GM12864 (cell line): ENCODE measurements around the gene EPOP.
A peak's percentile ranks its signal among the peaks of the same experiment; 100 is the strongest.
"Not testable (repeated sequence)": the region's sequence is repeated elsewhere in the genome, so short reads cannot be mapped to it uniquely, and the experiment has no call there.

Experiments used
- DNase-seq: peaks from one replicate; pipeline ENCODE4 v3.0.0-alpha.2; 2011; ENCODE audit warnings: low read depth
- H3K4me3 ChIP-seq: 2 replicates; pipeline ENCODE4 v1.5.1; 2011; ENCODE audit warnings: mild to moderate bottlenecking, low read depth, low read length, control low read depth
- CTCF ChIP-seq: IDR thresholded peaks from 2 replicates; pipeline ENCODE4 v1.5.1; 2011; ENCODE audit warnings: low read depth, mild to moderate bottlenecking, moderate library complexity, low read length, control low read depth, inconsistent platforms; ENCODE audit errors: missing control alignments

The EPOP gene

GRCh38 chr17:38656959-38657823 is 17.6 kb downstream of the EPOP start:
- H3K4me3 ChIP-seq = no peak overlapping the region
- no peak for DNase-seq
- no peak for TF ChIP-seq CTCF

GRCh38 chr17:38654411-38655398 is 20.1 kb downstream of the EPOP start:
- peak overlapping the region; percentile 30 for H3K4me3 ChIP-seq
- no peak for TF ChIP-seq CTCF
- DNase-seq = no peak

- H3K4me3 ChIP-seq = peak overlapping the region; percentile 30; the same call in 1 of the 2 replicates
- no peak for TF ChIP-seq CTCF
- no peak for DNase-seq
Observed at GRCh38 chr17:38653679-38654078, 21.1 kb downstream of the EPOP start.

- no peak overlapping the region; the same call in 1 of the 2 replicates for H3K4me3 ChIP-seq
- no peak for TF ChIP-seq CTCF
- no peak for DNase-seq
Observed at GRCh38 chr17:38653230-38653629, 21.5 kb downstream of the EPOP start.

- DNase-seq, H3K4me3 ChIP-seq: not testable (repeated sequence)
Observed at GRCh38 chr17:38650653-38651173, 24.0 kb downstream of the EPOP start.

- no peak for DNase-seq
- no peak overlapping the region for H3K4me3 ChIP-seq
- no peak for TF ChIP-seq CTCF
Observed at GRCh38 chr17:38637951-38638350, 36.8 kb downstream of the EPOP start.

GRCh38 chr17:38636054-38636453 is 38.7 kb downstream of the EPOP start:
- H3K4me3 ChIP-seq = no peak overlapping the region
- no peak for TF ChIP-seq CTCF
- no peak for DNase-seq
